OCI-M2 (cell line): ENCODE results near the gene PPP6R2.

Experiments used
- DNase-seq: peaks from one replicate; lab custom pipeline; 2025; ENCODE audit not compliant: unreplicated experiment; lab: John Stamatoyannopoulos, UW

Gene PPP6R2

GRCh38 chr22:50305393-50305922, 37.7 kb upstream of the PPP6R2 start:
- no peak for DNase-seq

- DNase-seq, result no peak
Observed at GRCh38 chr22:50305923-50306566, 37.1 kb upstream of the PPP6R2 start.

- DNase-seq, result no peak
Observed at GRCh38 chr22:50306753-50307749, 36.1 kb upstream of the PPP6R2 start, which contains the start of gene PLXNB2. Gene PLXNB2, minus strand, starts transcription at chr22:50307646. Its CDS starts 17,062 bp downstream, at chr22:50290584.

GRCh38 chr22:50307890-50308596, 35.1 kb upstream of the PPP6R2 start:
- no peak for DNase-seq

GRCh38 chr22:50308597-50308935, 34.6 kb upstream of the PPP6R2 start:
- DNase-seq, result no peak

GRCh38 chr22:50308986-50309600, 34.0 kb upstream of the PPP6R2 start:
- DNase-seq, result no peak

GRCh38 chr22:50309601-50309991, 33.5 kb upstream of the PPP6R2 start:
- DNase-seq, result no peak

- DNase-seq, result no peak
Observed at GRCh38 chr22:50310031-50310722, 33.0 kb upstream of the PPP6R2 start.

- no peak for DNase-seq
Observed at GRCh38 chr22:50310949-50311444, 32.1 kb upstream of the PPP6R2 start.

- no peak for DNase-seq
Observed at GRCh38 chr22:50311606-50312351, 31.3 kb upstream of the PPP6R2 start.

- DNase-seq, result no peak
Observed at GRCh38 chr22:50312371-50312770, 30.8 kb upstream of the PPP6R2 start.

- no peak for DNase-seq
Observed at GRCh38 chr22:50313021-50313420, 30.1 kb upstream of the PPP6R2 start.

- DNase-seq, result no peak
Observed at GRCh38 chr22:50313600-50313999, 29.5 kb upstream of the PPP6R2 start.

GRCh38 chr22:50314081-50314454, 29.1 kb upstream of the PPP6R2 start:
- no peak for DNase-seq

- DNase-seq, result no peak
Observed at GRCh38 chr22:50314455-50315288, 28.5 kb upstream of the PPP6R2 start.

GRCh38 chr22:50315289-50316113, 27.6 kb upstream of the PPP6R2 start:
- DNase-seq, result no peak
